ENCODE measurements around the gene CYB561D2. TPM values are rescaled to one million over a fixed set of nuclear protein-coding genes. Genes with fewer than 3 reads are reported as not detected.

The CYB561D2 gene
- total and polyA plus RNA-seq, 2 of the 13 experiments (the other 11 are each of a cell fraction or from before 2014, with no cell fraction given) = 11.1 to 17.2 TPM

GRCh38 chr3:50382722-50383121 lies 32.1 kb downstream of the CYB561D2 start:
- Histone ChIP-seq H3K27ac (ENCODE audit: extremely low read length, insufficient read depth, low read length) (no peak overlapping the region), H3K36me3 (replicated peaks in 1 of 2; ENCODE audit: control insufficient read depth in 1 of 2, insufficient read depth in 2 of 2, low read length in 2 of 2) (no peaks in the 10 kb centered on the region), H2AFZ (ENCODE audit: low read length) (no peak overlapping the region), H3K4me1 (ENCODE audit: insufficient read depth, low read length) (peaks cover 16% of the 10 kb centered on the region), H3K4me2 (ENCODE audit: low read depth, low read length) (no peak overlapping the region), H3K27me3 (ENCODE audit: control insufficient read depth in 1 of 2, insufficient read depth in 2 of 2, low read length in 2 of 2) (peaks cover 11 to 50% of the 10 kb centered on the region in 2 experiments), H3K79me2 (ENCODE audit: insufficient read depth, low read length) (no peaks in the 10 kb centered on the region), H3K4me3 (replicated peaks in 1 of 3; ENCODE audit: insufficient read depth in 1 of 3, low read depth in 2 of 3, low read length in 3 of 3) (no peak overlapping the region), H4K20me1 (ENCODE audit: insufficient read depth, low read length) (no peaks in the 10 kb centered on the region), H3K9ac (ENCODE audit: insufficient read depth, low read depth, low read length) (no peak overlapping the region), H3K9me3 (ENCODE audit: low read length) (no peaks in the 10 kb centered on the region)
- WGBS (ENCODE audit: low lambda C conversion rate) = 72% methylated on average over 9 of the region's 12 CpGs
- FAIRE-seq (no peak), ATAC-seq (no peak), DNase-seq (ENCODE audit: low spot score) (no peak)
- ChIA-PET CTCF (ENCODE audit: low intra/inter-chr PET ratio, low total read pairs) (no interaction called here), POLR2A (no interaction called here)
- TF ChIP-seq NCOR1 (IDR thresholded peaks at IDR 0.05; ENCODE audit: borderline replicate concordance, low read length) (no peak), NFKBIZ (CRISPR knock-in tag; IDR thresholded peaks at IDR 0.05) (no peak), ZNF577 (CRISPR knock-in tag; IDR thresholded peaks at IDR 0.05; ENCODE audit: borderline replicate concordance, low read depth) (no peak), FOXO1 (CRISPR knock-in tag; IDR thresholded peaks at IDR 0.05) (no peak), ZNF615 (CRISPR knock-in tag; IDR thresholded peaks at IDR 0.05; ENCODE audit: borderline replicate concordance) (no peak), MIER3 (CRISPR knock-in tag; IDR thresholded peaks at IDR 0.05; ENCODE audit: borderline replicate concordance) (no peak), ZBTB7A (CRISPR knock-in tag; IDR thresholded peaks at IDR 0.05) (no peak), THAP11 (CRISPR knock-in tag; IDR thresholded peaks at IDR 0.05) (no peak), ZNF235 (CRISPR knock-in tag; IDR thresholded peaks at IDR 0.05; ENCODE audit: borderline replicate concordance) (no peak), MED1 (CRISPR knock-in tag; IDR thresholded peaks at IDR 0.05) (no peak), PTBP1 (IDR thresholded peaks at IDR 0.05; ENCODE audit: low read depth, low read length, poor library complexity, severe bottlenecking) (no peak)
- intact Hi-C loops (cut with micrococcal nuclease; ENCODE audit: unreplicated experiment) = no loop called here
- no TSS peak for BruUV-seq (replicated peaks)
- in situ Hi-C loops (cut with HindIII; ENCODE audit: extremely low pct_ligation_motif_present, low pct_unique_long_range_greater_than_20kb) = no loop called here

DNA sequence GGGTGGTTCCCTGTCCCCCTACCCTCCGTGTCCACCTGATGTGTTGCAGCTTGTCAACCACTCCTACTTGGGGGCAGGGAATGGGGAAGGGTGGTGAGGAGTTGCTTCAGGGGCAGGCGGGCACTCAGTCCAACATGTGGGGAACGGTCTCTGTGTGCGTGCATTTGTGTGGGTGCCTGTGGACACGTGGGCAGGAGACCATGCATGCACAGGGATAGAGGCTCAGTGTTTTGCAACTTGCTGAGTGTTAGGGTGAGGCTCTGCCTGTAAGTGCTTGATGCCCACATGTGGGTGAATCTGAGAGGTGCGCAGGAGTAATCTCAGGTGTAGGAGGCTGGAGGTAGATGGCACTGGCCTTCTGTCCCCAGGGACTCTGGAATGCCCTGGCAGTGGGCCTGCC lies 33.1 kb downstream of the CYB561D2 start:
- POLR2A ChIA-PET = no interaction called here
- FAIRE-seq (no peak), DNase-seq (ENCODE audit: low spot score) (no peak), ATAC-seq (no peak)
- Histone ChIP-seq H3K27me3 (ENCODE audit: control insufficient read depth in 1 of 2, insufficient read depth in 2 of 2, low read length in 2 of 2) (peaks cover 11 to 60% of the 10 kb centered on the region in 2 experiments), H3K9me3 (ENCODE audit: low read length) (no peaks in the 10 kb centered on the region), H3K36me3 (replicated peaks in 1 of 2; ENCODE audit: control insufficient read depth in 1 of 2, insufficient read depth in 2 of 2, low read length in 2 of 2) (no peaks in the 10 kb centered on the region), H4K20me1 (ENCODE audit: insufficient read depth, low read length) (no peaks in the 10 kb centered on the region), H3K9ac (ENCODE audit: insufficient read depth, low read depth, low read length) (no peak overlapping the region), H3K4me1 (ENCODE audit: insufficient read depth, low read length) (peaks cover 8% of the 10 kb centered on the region), H2AFZ (ENCODE audit: low read length) (no peak overlapping the region), H3K79me2 (ENCODE audit: insufficient read depth, low read length) (no peaks in the 10 kb centered on the region), H3K4me2 (ENCODE audit: low read depth, low read length) (no peak overlapping the region), H3K27ac (ENCODE audit: extremely low read length, insufficient read depth, low read length) (no peak overlapping the region), H3K4me3 (replicated peaks in 1 of 3; ENCODE audit: insufficient read depth in 1 of 3, low read depth in 2 of 3, low read length in 3 of 3) (no peak overlapping the region)
- in situ Hi-C loops (cut with HindIII; ENCODE audit: extremely low pct_ligation_motif_present, low pct_unique_long_range_greater_than_20kb) (no loop called here), intact Hi-C loops (cut with micrococcal nuclease; ENCODE audit: unreplicated experiment) (no loop called here)
- CTCF ChIA-PET (ENCODE audit: low intra/inter-chr PET ratio, low total read pairs) = no interaction called here
- BruUV-seq (replicated peaks) = no TSS peak
- WGBS (ENCODE audit: low lambda C conversion rate) = 48% methylated on average over 5 of the region's 6 CpGs
- TF ChIP-seq ELK4 (CRISPR knock-in tag; IDR thresholded peaks at IDR 0.05; ENCODE audit: borderline replicate concordance) (no peak), MIXL1 (CRISPR knock-in tag; IDR thresholded peaks at IDR 0.05) (no peak), NFIC (IDR thresholded peaks at IDR 0.05; ENCODE audit: low read length) (no peak), ZNF275 (CRISPR knock-in tag; IDR thresholded peaks at IDR 0.05; ENCODE audit: borderline replicate concordance) (no peak), CCDC6 (CRISPR knock-in tag; IDR thresholded peaks at IDR 0.05) (no peak), GABPA (IDR thresholded peaks at IDR 0.05; ENCODE audit: low read depth, low read length) (no peak), GABPA (CRISPR knock-in tag; IDR thresholded peaks at IDR 0.05; ENCODE audit: low read depth) (no peak), GATAD2A (CRISPR knock-in tag; IDR thresholded peaks at IDR 0.05) (no peak), CREBL2 (CRISPR knock-in tag; IDR thresholded peaks at IDR 0.05; ENCODE audit: borderline replicate concordance) (no peak), BRD4 (CRISPR knock-in tag; IDR thresholded peaks at IDR 0.05) (no peak)
